Transverse colon (tissue), 3 donors: Measurements from ENCODE around the gene LSM14A.

ENCODE experiments used
- EP300 ChIP-seq: sonication (generic); formaldehyde crosslinking; IDR thresholded peaks from one replicate; pipeline ENCODE4 v1.6.1; 2017; ENCODE audit warnings: antibody characterized with exemption, low read depth
- TF ChIP-seq, protein P1 (sequence below), 5 experiments: fragments of 200-600 bp in 3 of 5; fragments of 450-650 bp in 2 of 5; sonication (generic) in 3 of 5; IDR thresholded peaks; 1 replicate in 2 of 5; 2 replicates in 3 of 5; pipeline ENCODE4 v1.5.1; 2016 to 2017; ENCODE audit warnings: antibody characterized with exemption in 5 of 5, inconsistent platforms in 3 of 5, mild to moderate bottlenecking in 2 of 5, moderate library complexity in 1 of 5

DNA sequence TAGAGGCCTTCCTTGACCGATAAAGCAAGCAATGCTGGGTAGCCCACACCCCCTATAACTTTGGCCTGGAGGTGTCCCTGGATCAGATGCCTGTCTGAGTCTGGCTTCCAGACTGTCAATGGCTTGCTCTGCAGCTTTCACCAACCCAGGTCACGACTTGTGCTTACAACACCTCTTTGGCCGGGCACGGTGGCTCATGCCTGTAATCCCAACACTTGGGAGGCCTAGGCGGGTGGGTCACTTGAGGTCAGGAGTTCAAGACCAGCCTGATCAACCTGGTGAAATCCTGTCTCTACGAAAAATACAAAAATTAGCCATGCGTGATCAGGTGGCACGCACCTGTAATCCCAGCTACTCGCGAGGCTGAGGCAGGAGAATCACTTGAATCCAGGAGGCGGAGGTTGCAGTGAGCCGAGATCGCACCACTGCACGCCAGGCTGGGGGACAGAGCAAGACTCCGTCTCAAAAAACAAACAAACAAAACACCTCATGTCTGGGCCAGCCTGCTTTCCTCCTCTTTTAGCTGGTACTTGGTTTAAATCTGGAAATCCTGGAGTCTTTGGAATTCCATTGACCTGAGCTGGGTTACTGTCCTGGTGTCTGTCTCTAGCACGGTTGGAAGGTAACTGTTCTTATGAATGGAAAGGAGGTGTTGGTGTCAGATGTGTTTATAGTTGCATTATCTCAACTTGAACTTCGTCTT is 71.7 kb downstream of the LSM14A start:
- TF ChIP-seq, protein P1, sequence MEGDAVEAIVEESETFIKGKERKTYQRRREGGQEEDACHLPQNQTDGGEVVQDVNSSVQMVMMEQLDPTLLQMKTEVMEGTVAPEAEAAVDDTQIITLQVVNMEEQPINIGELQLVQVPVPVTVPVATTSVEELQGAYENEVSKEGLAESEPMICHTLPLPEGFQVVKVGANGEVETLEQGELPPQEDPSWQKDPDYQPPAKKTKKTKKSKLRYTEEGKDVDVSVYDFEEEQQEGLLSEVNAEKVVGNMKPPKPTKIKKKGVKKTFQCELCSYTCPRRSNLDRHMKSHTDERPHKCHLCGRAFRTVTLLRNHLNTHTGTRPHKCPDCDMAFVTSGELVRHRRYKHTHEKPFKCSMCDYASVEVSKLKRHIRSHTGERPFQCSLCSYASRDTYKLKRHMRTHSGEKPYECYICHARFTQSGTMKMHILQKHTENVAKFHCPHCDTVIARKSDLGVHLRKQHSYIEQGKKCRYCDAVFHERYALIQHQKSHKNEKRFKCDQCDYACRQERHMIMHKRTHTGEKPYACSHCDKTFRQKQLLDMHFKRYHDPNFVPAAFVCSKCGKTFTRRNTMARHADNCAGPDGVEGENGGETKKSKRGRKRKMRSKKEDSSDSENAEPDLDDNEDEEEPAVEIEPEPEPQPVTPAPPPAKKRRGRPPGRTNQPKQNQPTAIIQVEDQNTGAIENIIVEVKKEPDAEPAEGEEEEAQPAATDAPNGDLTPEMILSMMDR (IDR thresholded peaks at IDR 0.05), result no peak
- TF ChIP-seq EP300, result no peak
